Stomach smooth muscle (tissue), 2 donors: Measurements from ENCODE around the gene CHCHD6.

Experiments used
- H3K27ac ChIP-seq: one replicate; pipeline ENCODE4 v1.7.0; 2013; ENCODE audit warnings: mild to moderate bottlenecking, low read length, inconsistent platforms
- H3K27me3 ChIP-seq, 2 donors: one replicate each; pipeline ENCODE4 v1.7.0; 2013; ENCODE audit warnings: low read length in 2 of 2; ENCODE audit not compliant: insufficient read depth in 2 of 2, control insufficient read depth in 1 of 2
- H3K36me3 ChIP-seq, 2 donors: one replicate each; pipeline ENCODE4 v1.7.0; 2013; ENCODE audit warnings: low read length in 2 of 2; ENCODE audit not compliant: control insufficient read depth in 2 of 2, insufficient read depth in 2 of 2
- H3K4me1 ChIP-seq: one replicate; pipeline ENCODE4 v1.7.0; 2013; ENCODE audit warnings: low read length; ENCODE audit not compliant: control insufficient read depth, insufficient read depth
- H3K4me3 ChIP-seq, 2 donors: one replicate each; pipeline ENCODE4 v1.7.0; 2013; ENCODE audit warnings: low read length in 2 of 2
- H3K9ac ChIP-seq, 2 donors: one replicate each; pipeline ENCODE4 v1.7.0; 2013; ENCODE audit warnings: low read length in 2 of 2, mild to moderate bottlenecking in 1 of 2
- H3K9me3 ChIP-seq, 2 donors: one replicate each; pipeline ENCODE4 v1.7.0; 2013; ENCODE audit warnings: low read length in 2 of 2; ENCODE audit not compliant: control insufficient read depth in 2 of 2
- donor health status: healthy.
- donor health status: Pancreatic carcinoma.

The CHCHD6 gene

DNA sequence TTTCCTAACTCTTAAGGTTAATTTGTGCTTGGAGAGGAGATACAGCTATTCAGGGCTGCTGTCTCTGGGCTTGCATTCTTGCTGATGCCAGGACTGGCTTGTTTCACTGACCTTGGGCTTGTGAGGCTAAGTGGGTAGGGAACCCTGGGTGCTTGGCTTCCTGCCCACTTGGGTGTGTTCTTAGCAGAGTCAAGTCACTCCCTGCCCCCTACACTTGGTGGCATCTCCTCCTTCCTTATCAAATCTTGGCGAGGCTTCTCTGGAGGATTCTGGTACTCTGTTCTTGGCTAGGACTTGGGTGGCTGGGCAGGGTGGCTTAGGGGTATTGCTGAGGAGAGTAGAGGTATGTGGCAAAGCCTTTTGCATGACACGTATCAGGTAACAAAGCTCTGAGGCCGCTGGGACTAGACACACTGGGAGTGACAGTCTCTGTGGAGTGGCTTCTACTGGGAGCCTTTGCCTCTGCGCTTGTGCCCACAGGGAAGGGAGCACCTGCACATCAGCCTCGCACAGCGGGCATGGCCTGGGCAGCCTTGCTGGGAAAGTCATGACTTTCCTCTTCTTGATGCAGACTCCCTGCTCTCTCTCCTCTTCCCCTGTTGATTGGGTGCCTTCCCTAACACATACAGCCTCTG lies 41.8 kb downstream of the CHCHD6 start:
- Histone ChIP-seq H3K27ac (no peak overlapping the region), H3K9me3 (no peaks in the 10 kb centered on the region), H3K4me3 (no peak overlapping the region), H3K27me3 (no peaks in the 10 kb centered on the region), H3K4me1 (no peaks in the 10 kb centered on the region), H3K36me3 (peaks cover 0 to 2% of the 10 kb centered on the region in 2 donors), H3K9ac (no peak overlapping the region)

DNA sequence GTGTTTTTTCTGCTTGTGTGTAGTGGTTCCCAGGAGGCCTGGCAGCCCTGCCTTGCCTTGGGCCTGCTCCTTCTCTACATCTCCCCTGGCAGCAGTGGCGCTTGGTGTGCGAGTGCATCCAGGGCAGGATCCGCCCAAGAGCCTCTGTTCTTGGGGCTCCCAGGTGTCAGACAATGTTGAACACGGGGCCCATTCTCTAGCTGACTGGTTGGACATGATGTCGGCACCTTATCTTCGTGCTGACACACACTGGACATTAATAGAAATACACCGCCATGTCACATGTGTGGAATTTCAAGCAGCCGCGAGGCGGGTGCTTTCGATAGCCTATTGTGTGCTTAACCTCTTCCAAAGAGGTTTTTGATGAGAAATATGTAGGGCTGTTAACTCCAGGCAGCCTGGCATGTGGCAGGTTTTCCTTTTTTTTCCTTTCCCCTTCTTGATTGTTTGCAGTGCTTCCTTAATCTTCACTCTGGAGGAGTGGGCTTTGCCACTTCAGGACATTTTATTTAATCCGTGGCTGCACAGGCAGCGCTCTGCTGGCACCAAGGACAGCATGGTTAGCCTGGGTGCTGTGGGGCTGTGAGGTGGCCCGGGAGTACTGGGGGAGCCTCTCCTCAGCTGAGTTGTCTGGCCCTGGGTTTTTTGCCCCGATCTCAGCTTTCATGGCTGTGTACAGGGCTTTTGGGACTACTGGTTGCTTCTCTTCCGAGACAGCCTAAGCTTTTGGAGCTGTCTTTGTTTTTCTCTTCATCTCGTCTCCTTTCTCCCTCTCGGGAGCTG lies 42.5 kb downstream of the CHCHD6 start:
- no peaks in the 10 kb centered on the region for H3K9me3 ChIP-seq
- no peak overlapping the region for H3K9ac ChIP-seq
- no peak overlapping the region for H3K4me3 ChIP-seq
- no peaks in the 10 kb centered on the region for H3K27me3 ChIP-seq
- H3K4me1 ChIP-seq = no peaks in the 10 kb centered on the region
- H3K27ac ChIP-seq = no peak overlapping the region
- peaks cover 0 to 2% of the 10 kb centered on the region in 2 donors for H3K36me3 ChIP-seq

- H3K36me3 ChIP-seq = no peaks in the 10 kb centered on the region
- no peak overlapping the region for H3K27ac ChIP-seq
- H3K9me3 ChIP-seq = no peaks in the 10 kb centered on the region
- no peak overlapping the region for H3K9ac ChIP-seq
- H3K4me1 ChIP-seq = peaks cover 7% of the 10 kb centered on the region
- no peaks in the 10 kb centered on the region for H3K27me3 ChIP-seq
- H3K4me3 ChIP-seq = no peak overlapping the region
Measured at GRCh38 chr3:126747768-126748167, 43.7 kb downstream of the CHCHD6 start.

DNA sequence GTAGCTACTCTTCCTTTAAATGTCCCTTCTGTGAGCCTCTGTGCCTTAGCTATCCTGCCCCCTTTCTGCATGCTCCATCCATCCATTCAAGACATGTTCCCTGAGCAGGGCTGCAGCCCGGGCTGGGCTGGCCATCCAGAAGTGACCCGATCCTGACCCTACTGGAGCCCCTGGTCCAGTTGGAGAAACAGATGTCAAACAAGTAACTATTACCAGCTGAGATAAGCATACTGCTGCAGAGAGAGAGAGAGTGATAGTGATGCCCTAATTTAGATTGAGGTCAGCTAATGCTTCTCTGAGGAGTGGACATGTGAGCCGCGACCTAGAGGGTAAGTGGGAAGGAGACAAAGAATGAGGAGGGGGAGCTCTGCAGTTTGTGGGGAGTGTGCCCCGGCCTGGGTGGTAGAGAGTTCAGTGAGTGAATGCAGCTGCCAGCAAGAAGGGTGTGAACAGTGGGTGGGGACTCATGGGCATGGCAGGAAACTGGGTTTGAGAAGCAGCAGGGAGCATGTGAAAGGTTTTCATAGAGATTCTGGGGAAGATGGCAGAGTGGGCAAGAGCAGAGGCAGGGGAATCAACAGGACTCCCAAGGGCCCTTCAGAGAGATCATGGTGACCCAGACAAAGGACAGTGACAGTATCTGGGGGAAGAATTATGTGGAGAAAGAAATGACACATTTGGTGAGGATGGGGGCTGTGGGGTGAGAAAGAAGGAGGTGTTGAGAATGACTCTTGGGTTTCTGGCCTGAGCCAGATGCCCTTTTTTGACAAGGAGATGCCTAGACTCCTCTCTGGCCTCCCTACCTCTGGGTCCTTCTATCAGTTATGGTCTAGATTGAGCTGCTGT lies 44.9 kb downstream of the CHCHD6 start:
- H3K9me3 ChIP-seq = no peaks in the 10 kb centered on the region
- H3K9ac ChIP-seq = no peak overlapping the region
- H3K4me1 ChIP-seq = peaks cover 19% of the 10 kb centered on the region
- no peak overlapping the region for H3K27ac ChIP-seq
- no peaks in the 10 kb centered on the region for H3K36me3 ChIP-seq
- no peaks in the 10 kb centered on the region for H3K27me3 ChIP-seq
- no peak overlapping the region for H3K4me3 ChIP-seq

DNA sequence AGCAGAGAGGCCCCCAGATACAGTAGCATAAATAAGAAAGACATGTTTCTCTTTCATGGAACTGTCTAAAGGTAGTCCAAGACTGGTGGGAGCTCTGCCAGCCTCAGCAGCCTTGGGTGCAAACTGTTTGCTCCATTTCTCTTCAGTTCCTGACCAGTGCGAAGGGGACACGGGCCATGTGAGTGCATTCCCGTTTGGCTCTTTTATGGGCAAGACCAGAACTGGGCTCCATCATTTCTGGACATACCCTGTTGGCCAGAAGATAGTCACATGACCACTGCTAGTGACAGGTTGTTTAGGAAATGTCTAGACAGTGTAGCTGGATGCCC lies 45.5 kb downstream of the CHCHD6 start:
- peaks cover 23% of the 10 kb centered on the region for H3K4me1 ChIP-seq
- H3K9me3 ChIP-seq = no peaks in the 10 kb centered on the region
- H3K4me3 ChIP-seq = no peak overlapping the region
- H3K9ac ChIP-seq = no peak overlapping the region
- H3K27me3 ChIP-seq = no peaks in the 10 kb centered on the region
- no peaks in the 10 kb centered on the region for H3K36me3 ChIP-seq
- no peak overlapping the region for H3K27ac ChIP-seq

GRCh38 chr3:126749931-126750755 lies 46.1 kb downstream of the CHCHD6 start:
- Histone ChIP-seq H3K9me3 (no peaks in the 10 kb centered on the region), H3K4me1 (peaks cover 23% of the 10 kb centered on the region), H3K27ac (no peak overlapping the region), H3K4me3 (no peak overlapping the region), H3K27me3 (no peaks in the 10 kb centered on the region), H3K36me3 (no peaks in the 10 kb centered on the region), H3K9ac (no peak overlapping the region)

DNA sequence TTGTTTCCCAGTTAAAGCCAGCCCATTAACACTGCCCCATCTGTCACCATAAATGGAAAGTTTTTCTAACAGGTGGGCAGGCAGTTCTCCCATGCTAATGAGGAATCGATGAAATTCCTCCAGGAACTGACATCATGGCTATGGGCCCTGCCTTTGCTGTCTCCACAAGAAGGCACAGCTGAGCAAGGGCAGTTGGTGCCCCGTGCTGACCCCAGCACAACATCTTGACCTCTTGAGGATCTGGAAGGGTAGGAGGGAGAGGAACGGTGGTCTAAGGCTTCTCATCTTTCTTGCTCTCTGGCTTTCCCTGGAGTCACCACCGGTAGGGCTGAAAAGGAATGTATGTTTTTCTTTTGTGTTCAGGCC lies 46.7 kb downstream of the CHCHD6 start:
- H3K4me1 ChIP-seq = peaks cover 23% of the 10 kb centered on the region
- H3K9ac ChIP-seq = no peak overlapping the region
- no peaks in the 10 kb centered on the region for H3K9me3 ChIP-seq
- H3K27me3 ChIP-seq = no peaks in the 10 kb centered on the region
- H3K27ac ChIP-seq = no peak overlapping the region
- H3K36me3 ChIP-seq = no peaks in the 10 kb centered on the region
- no peak overlapping the region for H3K4me3 ChIP-seq

DNA sequence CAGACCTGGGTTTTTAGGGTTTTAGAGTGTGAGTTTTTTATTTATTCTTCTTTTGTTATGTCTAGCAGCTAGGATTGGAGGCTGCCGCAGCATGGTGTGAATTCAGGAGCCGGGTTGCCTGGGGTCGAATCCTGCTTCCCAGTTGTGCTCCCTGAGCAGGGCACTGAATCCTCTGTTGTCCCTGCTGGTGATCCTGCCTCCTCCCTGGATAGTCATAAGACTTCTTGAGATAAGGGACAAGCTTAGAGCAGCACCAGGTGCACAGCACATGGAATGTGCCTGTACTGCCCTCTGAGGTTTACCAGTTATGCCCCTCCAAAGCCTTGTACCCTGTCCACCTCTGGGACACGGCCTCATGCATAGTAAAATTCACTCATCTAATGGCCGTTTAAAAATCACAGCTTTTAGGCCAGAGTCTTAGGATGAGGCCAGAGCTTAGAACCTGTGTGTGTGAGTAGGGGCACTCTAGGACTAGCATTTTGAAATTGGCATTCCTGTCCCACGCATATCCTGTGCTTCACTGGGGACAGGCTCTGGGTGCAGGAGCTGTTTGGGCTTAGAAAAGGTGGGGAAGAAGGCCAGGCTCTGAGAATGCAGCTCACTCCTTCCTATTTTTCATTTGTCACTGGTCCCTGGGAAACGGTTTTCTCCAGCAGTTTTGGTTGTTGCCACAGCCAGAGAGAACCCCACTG lies 47.7 kb downstream of the CHCHD6 start:
- Histone ChIP-seq H3K9ac (no peak overlapping the region), H3K27ac (no peak overlapping the region), H3K4me1 (peaks cover 23% of the 10 kb centered on the region), H3K9me3 (no peaks in the 10 kb centered on the region), H3K36me3 (no peaks in the 10 kb centered on the region), H3K4me3 (no peak overlapping the region), H3K27me3 (no peaks in the 10 kb centered on the region)

- Histone ChIP-seq H3K4me1 (peaks cover 23% of the 10 kb centered on the region), H3K4me3 (no peak overlapping the region), H3K27me3 (no peaks in the 10 kb centered on the region), H3K9me3 (no peaks in the 10 kb centered on the region), H3K9ac (peak overlapping the region in 1 of 2 donors; percentile 13), H3K27ac (no peak overlapping the region), H3K36me3 (no peaks in the 10 kb centered on the region)
Measured at GRCh38 chr3:126752303-126753190, 48.5 kb downstream of the CHCHD6 start.
